CD4-positive, alpha-beta T cell treated with Interleukin-17A for 4 hours (primary cell): ENCODE measurements around the gene ACOXL.

Experiments
- DNase-seq: peaks from one replicate; pipeline ENCODE4 v3.0.0-alpha.2; 2020; ENCODE audit warnings: mixed read lengths

The ACOXL gene

DNA sequence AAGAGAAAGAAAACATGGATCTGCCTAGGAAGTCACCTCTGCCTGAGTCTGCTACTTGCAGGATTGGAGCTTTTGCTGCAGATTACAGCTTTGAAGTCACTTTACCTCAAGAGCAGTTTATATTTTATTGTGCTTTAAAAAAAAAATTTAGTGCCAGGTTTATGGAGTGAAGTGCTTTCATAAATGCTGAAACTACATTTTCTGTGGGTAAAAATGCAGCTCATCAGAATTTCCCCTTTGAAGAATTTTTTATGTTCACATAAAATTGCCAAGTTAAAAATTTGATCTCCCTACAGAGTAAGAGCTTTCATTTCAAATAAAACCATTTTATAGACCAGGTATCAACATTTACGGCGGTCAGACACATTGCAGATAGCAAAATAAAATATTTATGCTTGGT lies 413.6 kb downstream of the ACOXL start:
- no peak for DNase-seq

DNA sequence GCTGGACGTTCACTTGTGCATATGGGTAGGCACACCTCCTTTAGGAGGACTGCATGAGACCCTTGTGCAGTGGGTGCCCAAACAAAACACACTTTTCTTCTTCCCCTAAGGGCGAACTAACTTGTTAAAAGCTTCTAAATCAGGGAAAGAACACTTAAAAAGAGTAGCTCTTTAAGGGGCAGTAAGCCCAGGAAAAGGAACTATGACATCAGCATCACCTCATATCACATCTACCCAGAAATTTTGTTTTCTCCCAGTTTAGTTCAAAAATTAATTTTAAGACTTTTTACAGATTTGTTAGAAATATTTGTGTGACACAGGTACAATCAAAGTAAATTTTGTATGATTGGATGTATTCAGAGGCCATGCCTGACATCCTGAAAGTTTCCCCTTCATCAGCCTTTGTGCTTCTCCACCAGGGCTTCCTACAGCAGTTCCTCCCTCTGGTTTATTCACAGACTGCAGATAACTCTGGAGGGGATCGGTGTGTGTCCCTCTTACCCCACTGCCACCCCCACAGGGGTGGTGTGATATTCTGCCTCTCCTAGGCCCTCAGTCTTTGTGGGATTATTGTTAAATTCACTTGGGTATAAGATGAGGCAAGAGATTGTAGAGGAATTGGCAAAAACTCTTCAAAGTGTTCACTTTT lies 416.0 kb downstream of the ACOXL start:
- DNase-seq = no peak

DNA sequence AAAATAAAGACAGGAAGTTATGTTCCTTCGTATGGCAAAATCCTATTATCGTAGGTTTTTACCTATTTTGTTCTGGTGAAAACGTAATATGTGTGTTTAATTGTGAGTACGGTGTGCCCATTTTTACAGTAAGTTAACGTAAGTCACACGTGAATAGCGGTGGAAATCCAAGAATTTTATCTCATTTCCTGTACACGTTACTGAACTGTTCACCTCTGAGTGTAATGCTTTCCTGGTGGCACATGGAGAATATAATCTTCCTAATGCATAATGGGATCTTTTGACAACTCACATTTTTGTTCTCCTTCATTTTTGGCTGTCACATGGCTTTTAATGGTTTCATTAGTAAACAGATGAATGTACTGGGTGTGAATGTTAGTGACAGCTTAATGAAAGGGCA lies 416.6 kb downstream of the ACOXL start:
- DNase-seq = no peak

DNA sequence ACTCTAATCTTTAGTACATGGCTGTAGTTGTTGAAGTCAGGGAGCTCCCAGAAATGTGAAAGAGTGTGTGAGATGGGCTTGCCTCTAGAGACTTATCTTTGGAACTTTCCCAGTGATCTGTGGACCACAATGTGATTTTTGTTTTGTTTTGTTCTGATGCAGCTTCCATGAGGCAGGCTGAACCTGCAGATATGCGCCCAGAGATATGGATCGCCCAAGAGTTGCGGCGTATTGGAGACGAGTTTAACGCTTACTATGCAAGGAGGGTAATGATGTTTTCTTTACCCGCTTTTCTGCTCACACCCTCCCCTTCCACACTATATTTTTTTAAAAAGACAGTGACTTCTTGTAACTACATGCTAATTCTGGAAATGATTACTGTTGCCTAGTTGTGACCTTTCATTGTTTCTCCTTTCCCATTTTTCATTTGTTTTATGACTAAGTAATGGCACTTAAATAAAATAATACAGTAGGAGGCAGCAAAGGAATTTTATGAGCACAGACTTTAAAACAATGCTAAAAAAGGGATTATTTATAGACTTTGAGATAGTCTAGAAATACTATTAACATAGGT lies 417.6 kb downstream of the ACOXL start:
- no peak for DNase-seq

DNA sequence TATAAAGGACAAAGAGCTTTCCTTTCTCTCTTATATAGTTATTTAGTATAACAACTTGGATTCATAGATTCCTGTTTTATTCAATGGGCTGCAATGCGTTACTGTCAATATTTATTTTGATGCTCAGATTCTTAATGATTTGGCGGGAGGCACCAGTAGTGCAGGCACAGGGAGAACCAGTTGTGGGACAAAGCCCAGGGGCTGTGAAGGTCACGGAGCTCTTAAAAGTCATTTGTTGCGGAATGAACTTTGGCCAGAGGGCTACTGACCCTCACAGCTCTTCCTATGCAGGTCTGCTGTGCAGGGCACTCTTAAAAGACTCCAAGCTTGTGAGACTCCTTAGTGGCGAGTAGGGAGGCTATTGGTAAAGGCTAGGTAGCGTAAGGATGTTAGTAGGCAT lies 422.4 kb downstream of the ACOXL start:
- DNase-seq = no peak

DNA sequence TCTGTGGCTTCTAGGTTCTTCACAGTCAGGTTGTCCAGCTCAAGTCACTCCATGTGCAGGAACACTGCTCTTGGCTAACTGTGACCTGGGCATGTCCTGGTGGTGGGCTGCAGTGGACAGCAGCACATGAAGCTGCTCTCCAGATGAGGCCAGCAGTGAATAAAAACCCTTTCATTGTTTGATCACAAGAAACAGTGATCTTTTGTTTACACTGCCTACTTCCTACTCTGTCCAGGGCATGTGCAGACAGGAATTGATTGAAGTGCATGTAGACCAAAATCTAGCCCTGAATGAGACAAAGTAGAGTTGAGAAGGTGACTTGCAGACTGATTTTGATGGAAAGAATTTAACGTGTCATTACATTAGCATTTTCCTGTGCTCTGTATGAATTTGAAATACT lies 423.2 kb downstream of the ACOXL start:
- DNase-seq = no peak

DNA sequence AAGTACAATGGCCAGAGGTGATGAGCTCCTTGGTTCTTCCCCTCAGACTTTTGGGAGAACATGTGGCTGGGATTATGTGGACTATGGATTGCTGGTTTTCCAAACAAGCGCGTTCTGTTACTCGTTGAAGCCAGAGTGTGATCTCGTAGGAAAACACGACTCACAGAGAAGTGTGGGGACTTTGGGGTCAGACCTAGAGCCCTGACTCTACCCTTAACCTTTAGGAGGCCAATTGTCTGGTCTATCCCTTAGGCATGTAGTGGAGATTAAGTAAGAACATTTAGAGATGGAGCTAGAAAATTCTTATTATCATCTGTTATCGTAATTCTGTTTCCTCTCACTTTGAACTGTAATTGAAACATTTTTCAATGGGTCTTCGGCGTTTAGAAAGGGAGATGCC lies 424.2 kb downstream of the ACOXL start:
- no peak for DNase-seq

DNA sequence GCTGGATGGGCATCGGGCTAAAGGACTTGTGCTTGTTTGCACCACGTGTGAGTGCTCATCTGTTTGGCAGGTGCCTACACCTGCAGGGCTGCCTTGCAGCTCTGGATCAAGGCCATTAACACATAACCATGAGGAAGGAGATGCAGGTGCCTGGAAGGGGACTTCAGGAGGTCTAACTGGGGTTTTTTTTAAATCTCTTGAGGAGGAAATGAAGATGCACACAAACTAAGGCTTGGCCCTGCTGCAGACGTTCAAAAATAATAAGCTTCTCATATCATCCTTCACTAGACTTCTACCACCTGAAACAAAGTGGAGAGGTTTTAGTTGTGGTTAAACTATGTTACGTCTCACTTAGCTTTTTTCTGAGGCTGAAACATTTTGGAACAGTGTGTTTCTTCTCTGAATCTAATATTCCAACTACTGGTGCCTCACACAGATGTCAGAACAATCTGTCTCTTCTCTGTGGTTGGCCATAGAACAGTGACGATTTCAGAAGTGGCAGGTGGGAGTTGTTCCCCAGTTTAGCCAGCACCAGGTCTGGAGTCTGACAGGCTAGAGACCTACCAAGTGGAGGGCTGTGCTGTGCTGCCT lies 424.8 kb downstream of the ACOXL start:
- DNase-seq = no peak

DNA sequence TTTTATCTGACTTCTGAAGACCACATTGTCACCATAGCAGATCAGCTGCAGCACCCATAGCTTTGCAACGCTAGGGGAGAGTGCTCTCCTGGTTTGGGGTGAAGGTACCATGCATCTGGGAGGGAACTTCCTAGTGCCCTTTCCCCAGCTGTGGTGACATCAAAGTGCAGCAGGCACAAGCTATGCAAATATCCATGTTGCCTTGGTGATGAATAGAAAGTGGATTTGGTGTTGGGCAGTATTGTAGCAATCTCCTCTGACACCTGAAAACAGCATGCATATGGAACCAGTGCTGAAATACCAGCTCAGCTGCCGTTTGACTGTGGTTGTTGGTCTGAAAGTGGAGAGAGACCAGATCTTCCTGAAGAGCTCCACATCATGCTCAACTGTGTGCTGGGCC lies 425.4 kb downstream of the ACOXL start:
- DNase-seq = no peak

DNA sequence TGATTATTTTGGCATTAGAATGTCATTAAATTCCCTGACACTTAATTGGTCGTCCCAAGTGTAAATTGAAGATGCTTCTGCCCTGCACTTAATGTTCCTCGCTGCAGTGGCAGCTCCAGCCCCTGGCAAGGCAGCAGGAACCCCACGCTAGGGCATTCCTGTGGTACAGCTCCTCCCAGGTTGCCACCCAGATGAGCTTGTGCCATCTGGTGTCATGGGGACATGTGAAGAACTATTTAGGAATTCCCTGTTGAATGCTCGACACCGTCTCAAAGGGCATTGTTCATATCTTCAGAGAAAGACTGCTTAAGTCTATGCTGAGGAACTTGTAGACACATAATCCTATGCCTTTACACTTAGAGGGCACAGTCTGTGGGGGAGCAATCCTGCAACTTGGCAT lies 427.3 kb downstream of the ACOXL start:
- DNase-seq = no peak

DNA sequence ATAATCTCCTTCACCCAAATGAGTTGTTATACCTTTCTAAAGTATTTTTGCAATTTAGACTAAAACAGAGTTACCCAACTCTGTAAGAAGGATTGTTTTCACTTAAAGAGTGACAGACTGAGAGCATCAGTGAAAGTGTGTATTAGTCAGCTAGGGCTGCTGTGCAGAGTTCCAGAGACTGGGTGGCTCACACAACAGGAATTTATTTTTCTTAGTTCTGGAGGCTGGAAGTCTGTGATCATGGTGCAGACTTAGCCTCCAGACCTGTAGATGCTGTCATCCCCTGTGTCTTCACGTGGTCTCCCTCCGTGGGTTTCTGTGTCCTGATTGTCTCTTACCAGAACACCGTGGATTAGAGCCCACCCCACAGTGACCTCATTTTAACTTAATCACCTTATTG lies 428.4 kb downstream of the ACOXL start:
- no peak for DNase-seq

DNA sequence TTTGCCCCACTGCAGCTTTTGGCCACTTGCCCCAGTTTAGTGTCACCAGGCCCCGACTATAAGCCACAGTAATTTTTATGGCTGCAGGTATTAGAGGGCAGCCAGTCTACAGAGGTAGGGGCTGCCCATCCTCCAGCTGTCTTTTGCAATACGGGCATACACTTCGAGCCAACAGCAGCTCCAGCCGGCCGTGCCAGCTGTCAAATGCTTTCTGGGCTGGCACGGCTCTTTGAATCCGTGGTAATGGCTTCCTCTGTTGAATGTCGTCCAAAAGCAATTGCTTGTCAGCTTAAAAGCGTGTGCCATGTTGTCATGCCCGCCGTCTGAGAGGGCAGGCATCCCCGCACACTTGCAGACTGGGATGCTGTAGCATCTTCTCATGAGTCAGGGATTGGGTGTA lies 429.6 kb downstream of the ACOXL start:
- DNase-seq = no peak

DNA sequence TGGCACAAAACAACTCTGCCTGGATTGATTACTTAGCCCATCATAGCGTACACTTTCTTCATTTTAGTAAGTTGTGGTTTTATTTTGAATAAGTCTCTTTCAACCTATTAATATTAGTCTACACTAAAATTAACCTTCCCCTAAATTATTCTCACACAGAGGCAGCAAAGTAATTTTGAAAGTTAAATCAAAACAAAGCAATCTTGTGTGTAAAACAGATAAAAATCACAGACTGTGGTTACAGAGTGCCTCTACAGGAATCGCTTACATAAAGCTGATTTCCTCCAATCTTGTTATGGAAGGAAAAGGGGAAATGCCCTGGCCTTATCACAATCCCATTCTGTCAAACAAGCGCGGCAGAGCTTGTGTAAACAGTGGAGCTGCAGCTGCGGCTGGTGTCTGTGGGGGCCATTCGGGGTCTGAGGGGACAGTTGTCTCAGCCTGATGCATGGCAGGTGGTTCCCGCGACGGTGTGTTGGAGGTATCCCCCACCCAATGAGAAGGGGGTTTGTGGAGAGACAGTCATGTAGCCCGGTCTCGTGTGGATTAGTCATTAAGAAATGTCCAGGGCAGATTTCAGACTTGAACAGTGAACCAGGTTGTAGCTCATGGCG lies 430.5 kb downstream of the ACOXL start:
- no peak for DNase-seq

DNA sequence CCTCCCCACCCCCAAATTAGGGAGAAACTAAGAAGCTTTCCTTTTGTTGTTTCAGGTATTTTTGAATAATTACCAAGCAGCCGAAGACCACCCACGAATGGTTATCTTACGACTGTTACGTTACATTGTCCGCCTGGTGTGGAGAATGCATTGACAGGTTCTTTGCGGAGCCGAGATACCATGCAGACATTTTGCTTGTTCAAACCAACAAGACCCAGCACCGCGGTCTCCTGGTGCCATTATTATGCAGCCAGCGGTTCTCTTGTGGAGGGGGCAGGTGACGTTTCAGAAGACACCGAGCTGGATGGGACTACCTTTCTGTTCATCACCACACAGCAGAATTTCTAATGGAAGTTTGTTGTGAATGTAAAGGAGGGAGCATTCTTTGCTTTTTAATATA lies 431.7 kb downstream of the ACOXL start:
- no peak for DNase-seq

DNA sequence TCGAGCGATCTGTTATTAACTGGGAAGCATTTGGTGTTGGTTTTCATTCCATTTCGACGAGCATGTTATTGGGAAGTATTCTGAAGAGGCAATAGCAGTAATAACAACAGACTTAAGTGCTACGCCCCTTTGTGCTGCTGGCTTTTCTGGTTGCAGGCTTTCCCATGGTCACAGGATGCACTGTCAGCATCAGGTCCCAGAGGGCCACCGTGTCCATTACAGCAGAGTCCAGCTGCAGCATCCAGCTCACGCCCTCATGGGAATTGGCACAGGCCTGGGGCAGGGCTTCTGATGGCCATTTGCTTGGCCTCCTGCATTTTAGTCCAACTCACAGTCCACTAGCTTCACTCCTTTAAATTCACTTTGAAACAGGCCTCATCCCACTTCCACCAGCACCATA lies 432.7 kb downstream of the ACOXL start:
- DNase-seq = no peak

DNA sequence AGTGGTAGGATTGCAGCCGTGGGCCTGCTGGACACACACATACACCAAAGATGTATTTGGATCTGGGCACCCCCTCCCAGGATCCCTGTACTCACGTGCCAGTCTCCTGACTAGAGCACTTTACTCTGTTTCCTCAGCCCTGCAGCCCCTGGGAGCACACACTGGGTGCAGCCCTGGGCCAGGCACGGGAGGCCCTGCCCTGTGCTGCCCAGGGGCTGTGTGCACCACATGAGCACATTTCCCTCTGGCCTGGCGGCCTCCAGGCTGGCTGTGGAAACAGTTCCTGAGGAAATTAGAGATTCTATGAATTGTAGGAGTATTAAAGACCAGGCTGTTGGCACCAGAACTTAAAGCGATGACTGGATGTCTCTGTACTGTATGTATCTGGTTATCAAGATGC lies 433.7 kb downstream of the ACOXL start:
- DNase-seq = no peak

DNA sequence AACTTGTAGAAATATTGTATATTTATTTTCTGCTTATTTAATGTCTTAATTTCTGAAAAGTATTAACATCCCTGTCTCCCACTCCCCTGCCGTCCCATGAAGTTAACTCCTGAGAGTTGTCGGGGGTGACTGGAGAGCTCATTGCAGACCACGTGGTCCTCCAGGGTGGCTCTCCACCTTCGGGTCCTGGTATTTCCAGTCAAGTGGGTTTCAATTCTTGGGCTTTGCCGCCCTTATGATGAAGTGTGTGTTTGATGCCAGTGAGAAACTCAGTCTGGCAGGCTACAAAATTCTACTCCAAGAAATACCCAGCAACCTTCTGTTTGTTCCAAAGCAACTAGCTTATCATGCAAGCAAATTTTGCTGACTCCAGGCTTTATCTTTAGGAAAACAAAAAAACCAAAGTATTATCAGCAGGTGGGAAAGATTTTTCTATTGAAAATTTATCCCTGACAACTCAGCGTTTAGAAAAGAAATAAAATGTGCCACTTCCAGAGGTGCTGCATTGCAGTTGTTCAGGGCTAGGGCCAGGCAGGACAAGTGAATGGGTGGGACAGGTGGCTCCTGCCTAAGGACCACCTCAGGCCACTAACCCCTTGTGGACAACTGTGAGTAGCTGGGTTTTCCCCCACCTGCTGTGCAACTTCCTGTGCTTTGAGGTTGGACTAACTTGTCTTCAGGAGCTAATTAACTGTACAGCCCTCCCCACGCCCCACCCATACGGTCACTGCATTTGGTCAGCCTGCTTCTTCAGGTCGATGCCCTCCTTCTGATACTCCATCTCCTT lies 434.9 kb downstream of the ACOXL start:
- no peak for DNase-seq

DNA sequence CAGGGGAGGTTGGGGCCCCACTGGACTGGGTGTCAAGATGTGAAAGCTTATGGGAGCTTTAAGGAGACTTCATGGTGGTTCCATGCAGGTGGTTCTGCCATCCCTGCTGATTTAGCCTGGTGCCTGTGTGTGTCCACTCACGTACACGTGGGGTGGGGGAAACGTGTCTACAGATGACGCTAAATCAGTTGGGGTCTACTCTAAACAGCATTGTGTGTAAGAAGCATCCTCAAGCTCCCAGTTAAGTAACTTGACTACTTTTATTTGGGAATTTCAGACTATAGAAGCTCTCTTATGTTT lies 435.4 kb downstream of the ACOXL start:
- DNase-seq = no peak
